Renal cortical epithelial cell (primary cell): Measurements from ENCODE around the gene IQSEC2. TPM values are rescaled to one million over a fixed set of nuclear protein-coding genes. Genes with fewer than 3 reads are reported as not detected.

Experiments used
- DNase-seq: peaks from one replicate; pipeline ENCODE4 v3.0.0-alpha.2; 2011; ENCODE audit warnings: low read depth
- total RNA-seq: library from RNA; depleted of rRNA; stranded (reverse); fragments of >200 nt; gene quantifications from 2 replicates; pipeline ENCODE4 v1.2.3, GENCODE V29; 2014

Gene IQSEC2
- total RNA-seq, 1 donor from 2014 or later, result 17.8 TPM

DNA sequence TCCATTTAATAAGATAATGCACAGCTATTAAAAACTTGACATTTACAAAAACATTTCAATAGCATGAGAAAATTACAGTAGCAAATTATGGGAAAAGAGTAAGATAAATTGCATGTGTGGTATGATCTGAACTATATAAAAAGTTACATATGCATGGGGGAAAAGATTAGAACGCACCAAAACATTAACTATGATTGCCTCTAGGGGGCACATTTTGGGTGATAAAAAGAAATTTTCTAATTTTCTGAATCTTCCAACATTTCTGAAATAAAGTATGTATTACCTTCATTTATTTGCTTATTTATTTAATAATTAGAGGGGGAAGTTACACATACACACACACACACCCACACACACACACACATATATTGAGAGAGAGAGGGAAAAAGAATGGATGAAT, 36.8 kb downstream of the IQSEC2 start:
- DNase-seq, result no peak

DNA sequence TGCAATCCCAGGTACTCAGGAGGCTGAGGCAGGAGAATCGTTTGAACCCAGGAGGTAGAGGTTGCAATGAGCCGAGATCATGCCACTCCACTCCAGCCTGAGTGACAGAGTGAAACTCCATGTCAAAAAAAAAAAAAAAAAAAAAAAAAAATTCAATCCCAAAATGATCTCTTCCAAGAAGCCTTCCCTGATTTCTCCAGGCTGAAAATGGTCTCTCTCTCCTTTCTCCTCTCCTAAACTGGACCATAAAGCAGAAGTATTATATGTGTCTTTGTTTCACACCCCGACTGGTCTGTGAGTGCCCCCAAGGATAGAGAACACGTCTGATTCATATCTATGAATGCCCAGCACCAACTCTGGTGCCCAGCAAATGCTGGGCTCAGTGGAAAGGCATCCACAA, 39.1 kb downstream of the IQSEC2 start:
- DNase-seq, result no peak

DNA sequence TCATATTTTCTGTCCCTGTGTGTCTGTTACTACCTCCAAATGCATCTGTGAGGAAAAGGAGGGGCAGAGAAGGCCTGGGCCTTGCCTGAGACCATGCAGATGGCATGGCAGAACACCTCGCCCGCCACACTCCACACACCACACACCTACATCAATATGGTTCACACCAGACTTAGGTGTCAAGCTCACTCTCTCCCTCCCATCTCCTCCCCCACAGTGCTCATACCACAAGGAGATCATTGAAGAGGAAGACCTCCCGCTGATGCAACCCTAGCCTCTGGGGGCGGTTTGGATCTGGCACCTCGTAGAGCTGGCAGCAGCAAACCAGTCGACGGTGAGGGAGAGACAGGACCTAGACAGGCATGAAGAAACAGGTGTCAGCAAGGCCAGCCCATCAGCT, 39.8 kb downstream of the IQSEC2 start:
- no peak for DNase-seq

DNA sequence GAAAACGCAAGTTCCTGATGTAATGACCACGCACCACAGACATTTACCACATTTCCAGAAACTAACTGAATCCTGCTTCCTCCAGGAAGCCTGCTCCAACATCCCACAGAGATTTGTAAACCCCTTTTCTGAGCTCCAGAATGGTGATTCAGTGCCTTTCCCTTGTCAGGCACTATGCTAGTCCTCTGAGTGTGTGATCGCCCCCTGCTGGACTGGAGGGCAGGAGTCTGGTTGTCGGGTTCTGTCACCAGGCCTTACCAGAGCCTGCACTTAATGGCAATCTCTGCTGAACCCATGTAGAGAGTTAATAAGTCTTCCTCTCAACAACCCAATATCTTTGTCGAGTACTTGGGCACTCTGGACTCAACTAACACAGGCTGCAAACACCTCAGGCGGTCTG, 41.9 kb downstream of the IQSEC2 start:
- no peak for DNase-seq

DNA sequence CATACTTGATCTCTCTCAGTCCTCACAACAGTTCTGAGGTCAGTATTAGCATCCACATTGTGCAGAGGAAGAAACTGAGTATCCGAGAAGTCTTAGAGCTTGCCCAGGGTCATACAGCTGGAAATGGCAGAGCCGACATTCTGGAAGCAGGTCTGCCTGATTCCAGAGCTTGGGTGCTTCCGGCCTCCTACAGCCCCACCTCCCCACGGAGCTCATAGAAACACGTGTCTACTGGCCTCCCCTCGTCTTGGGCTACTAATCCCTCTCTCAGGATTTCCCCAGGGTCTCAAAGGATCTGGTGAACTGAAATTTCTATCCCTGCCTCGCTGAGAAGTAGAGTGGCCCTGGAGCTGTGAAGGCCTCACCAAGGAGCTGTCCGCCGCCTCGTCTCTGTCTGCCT, 44.3 kb downstream of the IQSEC2 start:
- DNase-seq, result no peak

DNA sequence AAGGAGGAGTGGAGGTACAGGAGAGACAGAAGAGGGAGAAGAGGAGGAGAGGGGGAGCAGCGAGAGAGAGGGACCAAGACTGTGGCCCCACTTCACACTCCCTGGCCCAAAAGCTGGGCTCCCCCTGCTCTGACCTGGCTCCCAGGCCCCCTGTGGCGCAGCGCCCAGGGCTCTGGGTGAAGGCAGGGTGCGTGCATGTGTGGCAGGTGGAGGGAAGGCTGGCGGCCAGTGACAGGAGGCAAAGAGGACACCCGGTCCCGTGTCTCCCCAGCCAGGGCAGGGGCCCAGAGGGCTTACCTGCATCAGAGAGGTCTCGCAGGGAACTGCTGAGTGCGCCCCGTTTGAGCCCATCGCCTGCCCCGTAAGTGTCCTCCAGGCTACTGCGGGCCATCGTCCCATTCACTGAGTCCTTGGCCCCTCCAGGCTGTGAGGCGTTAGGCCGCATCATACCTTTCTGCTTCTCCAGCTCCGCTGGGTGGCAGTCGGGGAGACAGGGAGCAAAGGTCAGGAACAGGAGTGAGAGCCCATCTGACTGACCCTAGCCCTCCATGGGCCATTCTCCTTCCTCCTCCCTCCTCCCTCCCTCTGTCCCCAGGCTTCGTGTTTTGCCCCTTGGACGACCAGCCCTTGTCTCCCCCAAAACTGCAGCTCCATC, 45.2 kb downstream of the IQSEC2 start:
- DNase-seq, result no peak

DNA sequence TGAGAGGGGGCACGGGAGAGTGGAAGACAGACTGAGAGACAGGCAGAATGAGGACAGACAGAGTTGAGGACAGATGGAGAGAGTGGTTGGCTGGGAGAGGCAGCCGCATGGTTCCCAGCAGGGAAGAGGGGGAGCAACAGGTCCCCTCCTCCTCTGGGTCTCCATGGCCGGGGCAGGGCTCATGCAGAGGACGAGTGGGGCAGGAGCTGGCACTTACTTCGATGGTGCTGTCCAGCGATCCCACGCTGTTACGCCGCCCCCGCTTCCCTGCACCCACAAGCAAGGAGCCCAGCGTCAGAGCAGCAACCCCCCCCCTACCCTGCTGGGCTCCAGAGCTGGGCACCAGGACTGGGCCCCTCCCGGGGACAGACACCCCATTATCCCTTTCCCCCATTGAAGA, 45.8 kb downstream of the IQSEC2 start:
- DNase-seq, result no peak

DNA sequence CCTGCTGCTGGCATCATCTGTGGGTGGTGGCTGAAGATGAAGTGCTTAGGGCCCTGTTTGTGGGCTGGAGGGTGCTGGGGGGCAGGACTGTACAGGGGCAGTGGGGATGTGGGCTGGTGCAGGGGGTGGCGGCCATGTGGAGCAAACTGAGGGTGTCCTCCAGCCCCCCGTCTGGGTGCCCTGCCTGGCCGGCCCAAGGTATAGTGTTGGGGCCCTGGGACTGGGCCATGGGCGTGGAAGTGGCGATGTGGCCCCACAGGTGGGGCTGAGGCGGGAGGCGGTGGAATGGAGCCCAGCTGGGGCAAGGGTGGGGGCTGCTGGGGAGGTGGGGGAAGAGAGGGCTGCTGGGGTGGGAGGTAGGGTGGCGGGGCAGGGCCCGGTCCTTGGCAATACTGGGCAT, 46.9 kb downstream of the IQSEC2 start:
- no peak for DNase-seq

DNA sequence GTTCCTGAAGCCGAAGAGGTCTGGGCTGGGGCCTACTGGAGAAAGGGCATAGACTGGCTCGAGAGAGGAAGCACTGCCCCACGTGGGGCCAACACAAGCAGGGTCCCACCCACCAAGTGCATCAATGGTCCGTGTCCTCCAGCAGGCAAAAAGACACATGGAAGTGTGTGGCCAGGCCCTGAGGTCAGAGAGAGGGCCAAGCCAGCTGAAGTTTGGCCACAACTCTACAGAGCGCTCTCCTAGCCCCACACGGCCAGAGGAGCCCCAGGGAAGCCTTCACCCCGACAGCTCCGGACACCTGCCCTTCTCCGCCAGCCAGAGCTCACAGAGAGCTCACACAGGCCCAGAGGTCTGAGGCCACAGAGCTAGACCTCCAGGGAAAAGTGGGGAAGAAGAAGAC, 47.8 kb downstream of the IQSEC2 start:
- DNase-seq, result no peak

DNA sequence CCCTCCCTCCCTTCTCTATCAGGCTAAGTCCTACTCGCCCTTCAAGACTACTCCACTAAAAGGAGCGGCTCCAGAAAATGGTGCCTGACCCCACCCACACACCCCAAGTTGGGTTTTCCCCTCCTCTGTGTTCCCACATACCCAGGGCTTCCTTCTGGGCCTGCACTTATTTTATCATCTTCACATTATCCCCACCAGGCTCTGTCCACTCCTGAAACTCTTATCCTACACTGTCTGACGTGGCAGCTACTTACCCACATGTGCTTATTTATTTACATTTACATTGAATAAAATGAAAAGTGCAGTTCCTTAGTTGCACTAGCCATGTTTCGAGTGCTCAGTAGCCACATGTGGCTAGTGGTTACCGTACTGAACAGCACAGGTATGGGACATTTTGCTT, 51.3 kb downstream of the IQSEC2 start:
- no peak for DNase-seq

DNA sequence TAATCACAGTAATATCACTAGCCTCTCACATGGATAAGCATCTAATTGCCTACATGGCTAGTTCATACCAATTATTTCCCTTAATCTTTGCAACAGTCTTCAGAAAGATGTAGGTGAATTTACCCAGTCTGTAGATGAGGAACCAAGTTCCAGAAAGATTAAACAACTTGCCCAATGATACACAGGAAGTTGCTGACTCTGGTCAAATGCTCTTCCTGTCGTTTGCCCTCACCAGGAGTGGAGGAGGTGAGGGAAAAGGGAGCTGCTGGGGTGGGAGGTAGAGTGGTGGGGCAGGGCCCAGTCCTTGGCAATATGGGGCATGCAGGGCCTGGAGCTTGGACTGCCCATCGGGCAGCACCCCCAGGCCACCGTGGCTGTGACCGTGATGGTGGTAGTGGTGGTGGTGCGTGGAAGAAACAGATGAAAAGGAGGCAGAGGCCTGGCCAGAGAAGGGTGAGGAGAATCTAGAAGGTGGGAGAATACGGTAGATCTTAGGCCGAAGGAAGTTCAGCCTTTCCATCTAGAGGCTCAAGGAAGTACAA, 54.1 kb downstream of the IQSEC2 start:
- DNase-seq, result no peak

DNA sequence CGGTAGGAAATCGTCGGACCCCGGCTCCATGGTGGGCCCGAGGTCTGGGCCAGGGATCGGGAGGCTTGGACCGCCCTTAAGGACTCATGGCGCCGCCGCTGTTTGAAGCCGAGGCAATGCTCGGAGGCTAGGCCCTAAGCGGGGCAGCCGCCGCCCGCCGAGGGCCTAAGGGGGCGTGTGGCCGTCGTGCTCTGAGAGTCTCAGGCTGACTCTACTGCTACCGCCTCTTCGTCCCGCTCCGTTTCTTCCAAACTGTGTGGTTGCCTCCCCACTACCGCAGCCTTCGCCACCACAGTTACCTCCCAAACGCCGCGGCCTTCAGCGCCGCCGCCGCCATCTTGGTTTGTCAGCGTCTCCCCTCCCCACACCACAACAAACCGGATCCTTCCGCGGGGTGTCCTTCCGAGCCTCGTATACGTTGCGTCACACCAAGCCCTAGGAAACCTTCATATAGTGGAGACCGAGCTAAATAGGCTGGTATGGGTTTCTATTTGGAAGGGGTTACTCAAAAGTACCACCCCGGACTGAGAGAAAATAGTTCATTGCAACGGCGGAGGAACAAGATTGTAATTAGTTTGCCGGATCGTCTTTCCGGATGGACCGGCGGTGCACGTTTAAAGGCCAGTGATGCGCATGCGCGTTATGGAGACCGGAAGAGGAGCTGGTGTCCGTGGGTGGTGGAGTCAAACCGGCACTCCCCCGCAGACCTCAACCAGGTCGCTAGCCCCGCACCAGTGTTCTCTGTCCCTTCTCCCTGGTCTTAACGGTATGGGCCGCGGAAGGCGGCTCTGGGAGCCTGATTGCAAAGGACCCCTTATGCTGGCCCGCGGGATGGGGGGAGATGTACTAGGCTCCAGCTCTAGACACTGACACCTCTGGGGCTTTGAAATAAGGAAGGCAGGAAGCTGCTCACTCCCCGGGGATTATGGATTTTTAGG, 56.3 kb downstream of the IQSEC2 start, which contains the start of gene KDM5C:
Gene KDM5C, minus strand, starts transcription at position 348 of the 938 bp plus-strand sequence. Its CDS starts 318 bp downstream, at position 30.
- DNase-seq, result peak; percentile 73

DNA sequence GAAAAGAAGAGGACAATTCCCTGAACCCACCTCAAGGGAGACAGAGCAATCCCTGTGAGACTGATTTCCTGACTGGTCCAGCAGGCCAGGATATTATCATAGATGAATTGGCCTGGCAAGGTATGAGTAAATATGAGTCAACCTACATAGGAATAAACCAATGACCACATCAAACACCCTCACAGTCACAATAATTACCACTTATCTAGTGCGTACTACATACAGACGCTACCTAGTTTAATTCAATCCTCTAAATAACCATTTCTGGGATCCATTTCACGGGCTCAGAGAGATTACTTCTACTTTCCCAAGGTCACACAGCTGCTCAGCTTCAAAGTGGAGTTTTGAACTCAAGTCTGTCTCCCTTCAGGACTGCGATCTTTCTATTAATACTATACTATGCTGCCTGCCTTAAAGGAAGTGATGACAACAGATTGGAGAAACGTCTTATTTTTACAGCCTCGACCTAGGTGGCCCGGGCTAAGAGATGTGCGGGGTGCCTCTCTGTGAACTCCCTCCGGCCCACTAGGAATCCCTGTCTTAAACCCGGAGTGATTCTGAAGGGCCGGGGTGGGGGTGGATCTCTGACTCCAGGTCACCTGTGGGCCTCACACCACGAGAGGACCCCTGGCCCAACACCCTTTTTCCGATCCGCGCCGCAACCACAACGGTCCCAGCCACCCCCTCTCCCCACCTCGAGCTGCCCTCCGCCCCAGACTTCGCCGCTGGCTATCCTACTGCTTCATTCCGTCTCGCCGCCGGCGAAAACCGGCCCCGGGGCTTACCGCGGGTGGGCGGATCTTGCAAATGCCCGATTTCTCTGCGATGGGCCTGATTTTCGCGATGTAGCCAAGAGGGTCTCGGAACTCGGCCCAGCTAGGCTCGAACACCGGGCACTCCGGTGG, 57.2 kb downstream of the IQSEC2 start:
- DNase-seq, result peak; percentile 65

DNA sequence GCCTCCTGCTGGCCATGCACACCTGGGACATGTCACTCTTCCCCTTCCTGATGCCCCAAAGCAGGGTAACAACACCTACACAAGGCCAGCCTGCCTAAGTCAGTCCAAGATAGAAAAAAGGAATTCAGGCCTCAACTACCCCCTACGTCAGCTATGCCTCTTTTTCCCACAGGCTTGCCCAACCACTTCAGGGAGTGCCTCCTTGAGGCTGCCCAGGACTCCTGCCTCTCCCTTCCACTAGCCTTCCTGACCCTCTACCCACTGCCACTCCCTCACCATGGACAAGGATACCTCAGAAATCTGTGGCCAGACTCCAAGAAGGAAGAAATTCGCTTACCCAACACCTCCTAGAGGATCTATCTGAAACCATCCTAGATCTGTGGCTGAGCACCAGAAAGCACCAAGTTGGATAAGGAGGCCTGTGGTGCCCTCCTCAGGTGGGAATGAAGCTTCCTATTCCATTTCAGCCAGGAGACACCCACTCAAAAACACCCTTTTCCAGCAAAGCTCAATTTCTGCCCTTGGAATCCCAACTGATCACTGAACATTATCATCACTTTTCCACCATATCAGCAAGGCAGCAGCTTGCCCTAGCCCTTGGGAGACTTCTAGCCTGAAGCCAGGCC, 58.2 kb downstream of the IQSEC2 start:
- DNase-seq, result no peak

Other genes starting within 250 kb of the IQSEC2 start
- 0.52 and 3.3 TPM in 2 replicates for gene GPR173, start 232.8 kb downstream of the IQSEC2 start, total RNA-seq
- 3.3 and 7.9 TPM in 2 replicates for gene TSPYL2, start 199.2 kb downstream of the IQSEC2 start, total RNA-seq
- 3.0 and 9.2 TPM in 2 replicates for gene KANTR, start 187.4 kb downstream of the IQSEC2 start, total RNA-seq
- 51.6 and 126 TPM in 2 replicates for gene KDM5C, start 56.4 kb downstream of the IQSEC2 start, total RNA-seq
- gene SMC1A, start 141.1 kb upstream of the IQSEC2 start, total RNA-seq, result 6.8 and 40.7 TPM in 2 replicates
- gene RIBC1, start 141.3 kb upstream of the IQSEC2 start, total RNA-seq, result 1.2 and 2.8 TPM in 2 replicates
- gene HSD17B10, start 152.8 kb upstream of the IQSEC2 start, total RNA-seq, result 72.0 and 82.8 TPM in 2 replicates